Liver (tissue), 9 donors: ENCODE measurements around the gene PHF23. TPM values are rescaled to one million over a fixed set of nuclear protein-coding genes. Genes with fewer than 3 reads are reported as not detected.

Experiments
- DNase-seq: peaks from one replicate; pipeline ENCODE4 v3.0.0-alpha.2; 2017; ENCODE audit warnings: low spot score
- H3K27ac ChIP-seq, 2 donors: one replicate each; pipeline ENCODE4 v1.7.0; 2013; ENCODE audit warnings: inconsistent platforms in 2 of 2, low read length in 2 of 2, control low read depth in 1 of 2, low read depth in 1 of 2, mild to moderate bottlenecking in 1 of 2
- H3K27me3 ChIP-seq, 4 donors: one replicate each; pipeline versions ENCODE4 v1.6.1 to v1.7.0; 2013; ENCODE audit warnings: low read length in 3 of 4, inconsistent platforms in 1 of 4, mild to moderate bottlenecking in 1 of 4, moderate library complexity in 1 of 4; ENCODE audit not compliant: control insufficient read depth in 4 of 4, insufficient read depth in 4 of 4
- H3K36me3 ChIP-seq, 4 donors: one replicate each; pipeline versions ENCODE4 v1.6.1 to v1.7.0; 2013; ENCODE audit warnings: low read length in 3 of 4, mild to moderate bottlenecking in 3 of 4, low read depth in 1 of 4, moderate library complexity in 1 of 4; ENCODE audit not compliant: control insufficient read depth in 4 of 4, insufficient read depth in 3 of 4
- H3K4me1 ChIP-seq, 4 donors: one replicate each; pipeline versions ENCODE4 v1.6.1 to v1.7.0; 2013; ENCODE audit warnings: low read length in 3 of 4, mild to moderate bottlenecking in 3 of 4, moderate library complexity in 1 of 4; ENCODE audit not compliant: control insufficient read depth in 4 of 4, insufficient read depth in 4 of 4
- H3K4me3 ChIP-seq, 3 donors: one replicate each; pipeline versions ENCODE4 v1.6.1 to v1.7.0; 2013; ENCODE audit warnings: low read length in 3 of 3, control low read depth in 1 of 3, low read depth in 1 of 3, mild to moderate bottlenecking in 1 of 3
- H3K9ac ChIP-seq, 2 donors: one replicate each; pipeline ENCODE4 v1.7.0; 2013; ENCODE audit warnings: low read length in 2 of 2, mild to moderate bottlenecking in 2 of 2, moderate library complexity in 2 of 2, control low read depth in 1 of 2, low read depth in 1 of 2
- H3K9me3 ChIP-seq, 4 donors: one replicate each; pipeline versions ENCODE4 v1.6.1 to v1.7.0; 2013; ENCODE audit warnings: low read length in 3 of 4; ENCODE audit not compliant: control insufficient read depth in 4 of 4
- ATF3 ChIP-seq: IDR thresholded peaks from 2 replicates; pipeline ENCODE4 v1.6.1; 2016; ENCODE audit warnings: antibody characterized with exemption
- CTCF ChIP-seq: fragments of 150-350 bp; IDR thresholded peaks from 2 replicates; pipeline ENCODE4 v1.5.1; 2017; ENCODE audit warnings: improper control_type of control experiment, low read depth, low read length; ENCODE audit not compliant: missing input control
- EGR1 ChIP-seq, 2 donors: IDR thresholded peaks; 2 replicates each; pipeline ENCODE4 v1.6.1; 2016 to 2018; ENCODE audit warnings: antibody characterized with exemption in 2 of 2, low read depth in 2 of 2
- FOXA1 ChIP-seq: IDR thresholded peaks from 2 replicates; pipeline ENCODE4 v1.6.1; 2016; ENCODE audit warnings: antibody characterized with exemption
- FOXA2 ChIP-seq: IDR thresholded peaks from 2 replicates; pipeline ENCODE4 v1.6.1; 2016; ENCODE audit warnings: antibody characterized with exemption
- GABPA ChIP-seq, 2 donors: IDR thresholded peaks in 1 of 2; conservative IDR thresholded peaks in 1 of 2; 2 replicates each; pipeline ENCODE4 v1.6.1; 2016; ENCODE audit warnings: antibody characterized with exemption in 2 of 2, mild to moderate bottlenecking in 1 of 2, moderate library complexity in 1 of 2
- HNF4A ChIP-seq, 2 donors: conservative IDR thresholded peaks; 2 replicates each; pipeline ENCODE4 v1.6.1; 2016; ENCODE audit warnings: antibody characterized with exemption in 2 of 2, mild to moderate bottlenecking in 2 of 2
- HNF4G ChIP-seq: IDR thresholded peaks from 2 replicates; pipeline ENCODE4 v1.6.1; 2016; ENCODE audit warnings: antibody characterized with exemption
- JUND ChIP-seq, 2 donors: IDR thresholded peaks; 2 replicates each; pipeline ENCODE4 v1.6.1; 2016; ENCODE audit warnings: antibody characterized with exemption in 2 of 2
- MAX ChIP-seq: IDR thresholded peaks from 2 replicates; pipeline ENCODE4 v1.6.1; 2016; ENCODE audit warnings: antibody characterized with exemption
- NR2F2 ChIP-seq: IDR thresholded peaks from 2 replicates; pipeline ENCODE4 v1.6.1; 2016; ENCODE audit warnings: antibody characterized with exemption
- RAD21 ChIP-seq, 2 donors: IDR thresholded peaks; 2 replicates each; pipeline ENCODE4 v1.6.1; 2016; ENCODE audit warnings: antibody characterized with exemption in 2 of 2, mild to moderate bottlenecking in 2 of 2
- REST ChIP-seq: IDR thresholded peaks from 2 replicates; pipeline ENCODE4 v1.6.1; 2016; ENCODE audit warnings: antibody characterized with exemption, mild to moderate bottlenecking
- RXRA ChIP-seq, 2 donors: IDR thresholded peaks; 2 replicates each; pipeline ENCODE4 v1.6.1; 2017 to 2018; ENCODE audit warnings: antibody characterized with exemption in 2 of 2, mild to moderate bottlenecking in 1 of 2
- SP1 ChIP-seq: IDR thresholded peaks from 2 replicates; pipeline ENCODE4 v1.6.1; 2018; ENCODE audit warnings: antibody characterized with exemption, mild to moderate bottlenecking
- TAF1 ChIP-seq: conservative IDR thresholded peaks from 2 replicates; pipeline ENCODE4 v1.6.1; 2016; ENCODE audit warnings: antibody characterized with exemption, mild to moderate bottlenecking
- YY1 ChIP-seq: IDR thresholded peaks from 2 replicates; pipeline ENCODE4 v1.6.1; 2016; ENCODE audit warnings: antibody characterized with exemption, mild to moderate bottlenecking
- ZBTB33 ChIP-seq: IDR thresholded peaks from 2 replicates; pipeline ENCODE4 v1.6.1; 2016; ENCODE audit warnings: antibody characterized with exemption
- WGBS: extraction: QIAGEN DNeasy Blood & Tissue Kit; methylation state at CpG from one replicate; pipeline ENCODE4 v1.1.7; 2013; 5-methylcytosine and 5-hydroxymethylcytosine counted together
- polyA plus RNA-seq, 2 donors: library from polyadenylated mRNA; stranded (reverse) in 1 of 2; unstranded in 1 of 2; fragments of 200-250 nt in 1 of 2; fragments of >200 nt in 1 of 2; fragmentation: Nextera tagmentation in 1 of 2; extraction: Ambion mirVana in 1 of 2; gene quantifications; one replicate each; pipeline versions ENCODE4 v1.2.1 to v1.2.3, GENCODE V29; 2013 to 2015
- total RNA-seq, 2 donors: library from RNA; depleted of rRNA; stranded (reverse); fragments of >200 nt; gene quantifications; one replicate each; pipeline ENCODE4 v1.2.3, GENCODE V29; 2014
- donor health status: healthy.
- donor health status: healthy.
- donor health status: healthy.
- donor health status: healthy.
- donor health status: healthy.

Gene PHF23
- total and polyA plus RNA-seq, 4 donors, result 14.0 to 18.3 (median 15.2) TPM

GRCh38 chr17:7253082-7253481 is 13.8 kb upstream of the PHF23 start (continued):
- TF ChIP-seq CTCF (no peak), TAF1 (no peak), JUND (IDR thresholded peaks at IDR 0.05) (no peak)

- no peaks in the 10 kb centered on the region for H3K9me3 ChIP-seq
- DNase-seq, result peak; percentile 90
- peak within 1 kb of the TSS; percentile 95 to 100 for H3K27ac ChIP-seq
- TF ChIP-seq NR2F2, result no peak
- TF ChIP-seq ATF3, result no peak
- TF ChIP-seq RXRA (IDR thresholded peaks at IDR 0.05), result peak; percentile 75 to 84
- TF ChIP-seq EGR1 (IDR thresholded peaks at IDR 0.05; ENCODE audit: low read depth in 2 of 2), result peak; percentile 100
- TF ChIP-seq RAD21 (IDR thresholded peaks at IDR 0.05), result peak; percentile 28 to 43
- peak; percentile 35 for TF ChIP-seq FOXA2
- peak in 1 of 2 donors; percentile 87 for TF ChIP-seq JUND (IDR thresholded peaks at IDR 0.05)
- peak; percentile 62 for TF ChIP-seq REST
- TF ChIP-seq ZBTB33, result no peak
- peak; percentile 79 for TF ChIP-seq SP1
- TF ChIP-seq HNF4A (conservative IDR thresholded peaks at IDR 0.05), result peak; percentile 54 to 56
- TF ChIP-seq GABPA (IDR thresholded peaks at IDR 0.05 in 1 of 2, conservative IDR thresholded peaks at IDR 0.05 in 1 of 2), result no peak
- peak; percentile 85 for TF ChIP-seq YY1
- TF ChIP-seq TAF1, result no peak
- TF ChIP-seq CTCF, result no peak
- TF ChIP-seq MAX, result no peak
- no peak for TF ChIP-seq HNF4G
- no peak for TF ChIP-seq FOXA1
- H3K36me3 ChIP-seq, result peaks cover 0 to 15% (median 9%) of the 10 kb centered on the region in 4 donors
- no peaks in the 10 kb centered on the region for H3K27me3 ChIP-seq
- WGBS, result 1% methylated on average over 55 of the region's 55 CpGs
- peaks cover 4 to 33% (median 28%) of the 10 kb centered on the region in 4 donors for H3K4me1 ChIP-seq
- H3K4me3 ChIP-seq, result peak within 1 kb of the TSS; percentile 93 to 96 (median 95)
- H3K9ac ChIP-seq, result peak within 1 kb of the TSS; percentile 92 to 95
Measured at GRCh38 chr17:7252176-7253043, 13.2 kb upstream of the PHF23 start, which contains the start of gene ELP5. ELP5 (plus strand) TSS chr17:7252215; CDS start chr17:7252551, 336 bp downstream.
